HG03571 (cell line): ENCODE results near the gene TGFBI.
A peak's percentile ranks its signal among the peaks of the same experiment; 100 is the strongest.

Experiments used
- ATAC-seq: cut with Tn5 transposase; IDR thresholded peaks from one replicate; pipeline ENCODE4 v1.9.1; 2021; ENCODE audit not compliant: unreplicated experiment

TGFBI gene

DNA sequence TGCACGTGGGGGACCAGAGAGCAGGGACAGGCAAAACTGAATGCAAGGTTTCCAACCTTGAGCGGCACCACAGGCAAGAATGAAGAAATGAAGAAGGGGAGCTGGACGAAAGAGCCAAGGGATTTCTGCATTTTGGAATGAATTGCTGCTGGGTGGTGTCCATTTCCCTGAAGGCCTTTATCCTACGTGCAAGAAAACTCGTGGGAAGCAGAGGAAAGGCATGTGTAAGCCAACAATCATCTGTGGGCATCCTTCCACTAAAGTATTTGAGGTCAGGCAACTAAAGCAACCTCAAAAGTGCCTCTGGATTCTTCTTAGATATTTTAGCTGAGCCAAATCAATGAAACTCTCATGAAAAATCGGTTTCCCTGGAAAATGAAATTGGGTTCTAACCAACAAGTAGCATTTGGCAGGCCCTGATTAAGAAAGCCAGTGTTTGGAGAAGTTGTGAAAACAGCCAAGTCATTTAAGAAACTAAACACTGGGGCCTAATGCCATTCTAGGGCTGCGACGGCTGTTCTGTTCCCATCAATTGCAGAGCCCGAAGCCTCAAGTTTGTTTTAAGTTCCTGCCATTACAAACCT is 4.7 kb upstream of the TGFBI start:
- no peak for ATAC-seq

GRCh38 chr5:136025900-136026299 is 2.9 kb upstream of the TGFBI start:
- no peak for ATAC-seq

DNA sequence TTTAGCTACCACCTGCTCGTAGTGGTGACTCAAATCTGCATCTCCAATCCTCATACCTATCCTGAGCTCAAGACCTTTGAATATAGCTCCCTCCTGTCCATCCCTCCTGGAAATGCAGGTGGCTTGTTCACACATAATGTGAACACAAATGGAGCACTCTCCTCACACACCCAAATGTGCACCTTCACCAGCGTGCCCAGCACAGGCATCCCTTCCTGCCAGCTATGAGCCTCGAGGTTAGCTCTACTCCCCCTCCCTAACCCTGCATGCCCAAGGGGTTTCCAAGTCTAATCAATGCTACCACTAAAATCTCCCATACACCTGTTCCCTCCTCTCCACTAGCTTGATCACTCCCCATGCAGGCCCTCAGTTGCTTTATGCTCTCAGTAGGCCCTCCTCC is 2.2 kb upstream of the TGFBI start:
- ATAC-seq, result no peak

DNA sequence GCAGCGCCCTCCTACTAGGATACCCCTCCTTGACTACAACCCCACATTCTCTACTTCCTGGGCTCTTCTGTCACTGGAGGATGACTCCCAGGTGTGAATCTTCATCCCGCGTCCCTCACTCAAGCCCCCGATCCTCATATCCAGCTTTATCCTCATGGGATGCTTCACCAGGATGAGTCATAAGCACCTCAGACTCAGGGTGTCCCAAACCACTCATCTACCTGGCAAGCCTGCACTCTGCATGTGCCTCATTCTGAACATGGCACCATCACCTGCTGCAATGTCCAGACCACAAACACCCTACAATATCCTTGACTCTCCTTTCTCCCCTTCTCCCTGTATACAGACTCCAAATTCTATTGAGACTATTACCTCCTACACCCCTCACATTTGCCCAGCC is 1.5 kb upstream of the TGFBI start:
- ATAC-seq, result no peak

GRCh38 chr5:136028090-136028489 is 698 bp upstream of the TGFBI start:
- ATAC-seq, result no peak

DNA sequence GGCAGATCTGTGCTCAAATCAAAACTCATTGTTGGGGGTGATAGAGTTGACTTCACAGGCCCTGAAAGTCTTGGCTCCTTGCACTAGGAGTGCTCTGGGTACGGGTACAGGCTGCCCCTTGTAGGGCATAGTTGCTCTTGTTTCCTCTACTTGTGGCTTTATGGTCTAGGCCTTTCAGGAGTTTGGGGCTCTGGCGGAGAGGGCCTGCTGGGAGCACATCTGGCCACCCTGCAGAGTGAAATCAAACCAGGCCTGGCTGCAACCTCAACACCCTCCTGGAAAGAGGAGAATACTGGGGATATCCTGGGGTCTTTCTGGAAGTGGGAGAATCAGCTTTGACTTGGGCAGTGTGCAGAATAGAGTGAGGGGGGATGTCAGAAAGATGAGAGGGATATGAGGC is 1.5 kb downstream of the TGFBI start:
- no peak for ATAC-seq

GRCh38 chr5:136030956-136031611 is 2.3 kb downstream of the TGFBI start:
- ATAC-seq, result no peak

- ATAC-seq, result no peak
Observed at GRCh38 chr5:136031711-136032110, 2.9 kb downstream of the TGFBI start.

- no peak for ATAC-seq
Observed at GRCh38 chr5:136032564-136032963, 3.8 kb downstream of the TGFBI start.

- no peak for ATAC-seq
Observed at GRCh38 chr5:136033234-136033633, 4.4 kb downstream of the TGFBI start.

- no peak for ATAC-seq
Observed at GRCh38 chr5:136033848-136034247, 5.1 kb downstream of the TGFBI start.

GRCh38 chr5:136034492-136034891 is 5.7 kb downstream of the TGFBI start:
- no peak for ATAC-seq

GRCh38 chr5:136034984-136035383 is 6.2 kb downstream of the TGFBI start:
- no peak for ATAC-seq

DNA sequence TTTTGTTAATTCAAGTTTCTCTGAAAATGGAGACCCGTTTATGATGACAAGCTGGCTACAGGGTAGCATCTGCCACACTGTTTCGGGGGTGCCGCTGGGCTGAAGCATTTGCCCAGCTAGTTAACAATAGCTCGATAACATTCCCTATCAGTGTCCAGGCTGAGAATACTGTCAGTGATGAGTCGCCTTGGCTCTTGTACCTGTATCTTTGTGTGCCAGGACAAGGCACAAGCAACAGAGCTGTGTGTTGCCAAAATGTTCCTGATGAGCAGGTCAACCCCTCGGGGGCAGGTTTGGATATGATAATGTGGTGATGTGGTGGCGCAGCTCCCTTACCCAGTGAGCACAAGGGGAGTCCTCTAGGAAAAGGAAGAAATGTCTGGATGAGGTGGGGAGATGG is 7.0 kb downstream of the TGFBI start:
- no peak for ATAC-seq

DNA sequence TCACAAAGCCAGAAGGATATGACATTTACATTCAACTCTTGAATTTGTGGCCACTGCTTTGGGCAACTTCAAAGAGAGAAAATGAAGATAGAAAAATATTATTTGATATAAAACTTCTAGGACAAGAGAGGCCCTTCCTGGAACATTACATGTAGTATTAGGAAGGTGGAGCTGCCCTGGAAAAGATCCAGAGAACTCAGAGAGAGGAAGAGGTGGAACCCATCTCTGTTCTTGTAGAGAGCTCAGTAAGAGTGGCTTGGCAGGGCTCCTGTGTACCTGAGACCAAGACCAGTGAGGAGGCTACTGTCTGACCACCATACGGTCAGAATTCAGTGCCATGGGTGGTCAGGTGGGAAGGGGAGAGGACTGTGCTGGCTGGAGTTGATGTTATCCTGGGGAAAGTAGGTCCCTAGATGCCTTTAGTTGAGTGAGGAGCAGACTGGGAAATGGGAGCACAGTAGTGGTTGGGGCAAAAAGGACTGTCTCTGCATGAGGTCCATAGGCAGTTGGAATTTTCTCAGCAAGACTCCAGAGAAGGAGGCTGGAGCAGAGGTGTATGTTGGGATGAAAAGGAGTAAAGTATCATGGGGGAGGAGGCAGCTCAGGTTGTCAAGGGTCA is 7.6 kb downstream of the TGFBI start:
- ATAC-seq, result no peak

DNA sequence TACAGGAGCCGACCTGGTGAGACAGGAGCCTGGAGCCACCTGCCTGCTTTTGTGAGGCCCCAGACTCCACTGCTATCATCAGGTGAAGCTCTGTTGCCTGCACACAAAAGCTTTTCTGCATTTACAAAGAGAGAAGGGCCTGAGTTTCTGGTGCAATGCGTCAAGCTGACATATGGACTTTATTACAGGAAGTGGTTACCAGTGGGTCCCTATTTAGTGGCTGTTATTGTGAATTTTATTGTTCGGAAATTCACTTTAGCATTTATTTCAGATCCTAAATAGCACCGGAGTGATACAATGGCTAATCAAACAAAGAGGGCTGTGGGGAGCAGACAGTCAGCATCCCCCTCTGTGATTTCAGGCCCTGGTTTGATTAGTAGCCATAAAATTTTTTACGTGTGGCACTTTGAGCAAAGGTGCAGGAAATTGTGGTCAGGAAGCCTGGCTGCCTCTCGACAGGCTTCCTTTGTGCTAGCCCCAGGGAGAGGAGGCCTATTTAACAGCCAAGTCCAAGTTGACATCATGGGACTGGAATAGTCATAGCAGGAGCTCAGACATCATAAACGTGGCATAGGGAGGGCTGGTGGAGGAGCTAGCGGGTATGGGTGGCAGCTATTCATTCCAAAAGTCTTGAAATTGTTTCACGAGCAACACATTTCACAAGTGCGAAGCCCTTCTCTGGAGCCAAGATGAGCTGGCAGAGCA is 8.4 kb downstream of the TGFBI start:
- peak; percentile 65 for ATAC-seq

- no peak for ATAC-seq
Observed at GRCh38 chr5:136038635-136039034, 9.8 kb downstream of the TGFBI start.

DNA sequence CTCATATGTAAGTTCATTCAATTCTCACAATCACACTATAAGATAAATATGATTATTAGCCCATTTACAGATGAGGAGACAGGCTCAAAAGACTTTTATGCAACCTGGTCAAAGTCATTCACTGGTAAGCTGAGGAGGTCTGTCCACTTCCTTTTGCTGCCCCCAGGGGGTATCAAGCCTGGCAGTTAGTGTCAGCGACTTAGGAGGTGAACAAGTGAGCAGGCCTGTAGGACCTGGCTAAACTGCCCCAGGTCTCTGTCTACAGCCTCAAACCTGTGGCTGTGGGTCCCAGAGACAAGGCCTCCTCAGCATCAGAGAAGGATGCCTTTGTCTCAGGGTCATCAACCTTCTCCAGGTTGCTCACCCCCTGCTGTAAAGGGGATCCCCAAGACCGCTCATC is 10.4 kb downstream of the TGFBI start:
- ATAC-seq, result no peak

GRCh38 chr5:136040746-136041415 is 12.1 kb downstream of the TGFBI start:
- ATAC-seq, result no peak

DNA sequence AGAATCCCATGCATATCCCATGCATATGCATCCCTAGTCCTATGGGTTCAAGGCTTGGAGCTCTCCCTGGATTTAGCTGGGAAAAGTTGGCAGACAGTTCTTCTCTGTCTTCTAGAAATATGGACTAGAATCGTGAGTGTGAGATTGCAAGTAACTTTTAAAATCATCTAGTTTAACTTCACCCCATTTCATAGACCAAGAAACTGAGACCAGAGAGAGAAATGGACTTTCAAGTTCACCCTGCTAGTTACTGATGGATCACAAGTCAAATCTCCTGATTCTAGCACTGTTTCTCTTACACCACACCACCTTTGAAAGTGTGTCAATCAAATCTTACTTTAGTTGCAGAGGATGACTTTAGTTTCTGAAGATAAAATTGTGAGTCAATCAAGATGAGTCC is 13.4 kb downstream of the TGFBI start:
- no peak for ATAC-seq

DNA sequence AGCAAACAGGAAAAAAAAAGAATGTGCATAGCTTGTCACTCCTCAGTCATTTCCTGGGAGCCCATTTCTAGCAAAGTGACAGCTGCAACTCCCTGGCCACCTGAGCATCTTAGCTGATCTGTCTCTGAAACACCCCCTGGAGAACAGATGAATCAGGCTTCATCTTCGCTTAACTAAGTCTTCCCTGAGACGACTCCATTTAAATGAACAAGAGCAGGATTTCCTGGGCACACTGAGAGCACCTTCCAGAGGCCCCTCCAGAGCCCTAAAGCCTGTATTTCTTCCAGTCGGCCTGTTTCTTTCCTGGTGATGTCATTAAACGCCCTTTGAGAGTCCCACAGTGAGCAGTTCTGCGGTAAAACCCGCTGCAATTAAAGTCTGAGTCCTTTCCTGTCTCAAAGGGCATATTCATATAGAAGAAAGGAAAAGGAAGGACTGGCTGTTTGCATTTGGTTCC is 13.9 kb downstream of the TGFBI start:
- no peak for ATAC-seq
